ENCODE results near the gene PA2G4. TPM values are rescaled to one million over a fixed set of nuclear protein-coding genes. Genes with fewer than 3 reads are reported as not detected.

The PA2G4 gene
- total and polyA plus RNA-seq, 4 donors: 56.8 to 148 (median 68.6) TPM

- peak overlapping the region; percentile 6 to 67 (median 37) for H3K4me3 ChIP-seq (ENCODE audit: low read depth in 1 of 3, low read length in 3 of 3)
Observed at GRCh38 chr12:56082382-56082781, 22.0 kb upstream of the PA2G4 start.

GRCh38 chr12:56082967-56083366 is 21.4 kb upstream of the PA2G4 start:
- Histone ChIP-seq H3K9ac (ENCODE audit: low read depth in 1 of 2, low read length in 2 of 2) (peak overlapping the region in 1 of 2 donors; percentile 48), H3K27ac (ENCODE audit: low read depth in 1 of 2, low read length in 2 of 2) (peak overlapping the region; percentile 93 to 99), H3K27me3 (ENCODE audit: control insufficient read depth in 4 of 4, insufficient read depth in 4 of 4, low read length in 3 of 4) (no peaks in the 10 kb centered on the region), H3K9me3 (ENCODE audit: control insufficient read depth in 4 of 4, low read length in 3 of 4) (no peaks in the 10 kb centered on the region), H3K36me3 (ENCODE audit: control insufficient read depth in 4 of 4, insufficient read depth in 3 of 4, low read depth in 1 of 4, low read length in 3 of 4) (peaks cover 7 to 20% (median 16%) of the 10 kb centered on the region in 4 donors), H3K4me3 (ENCODE audit: low read depth in 1 of 3, low read length in 3 of 3) (peak overlapping the region in 1 of 3 donors; percentile 37), H3K4me1 (ENCODE audit: control insufficient read depth in 4 of 4, insufficient read depth in 4 of 4, low read length in 3 of 4) (peaks cover 12 to 50% (median 41%) of the 10 kb centered on the region in 4 donors)
- no peak for DNase-seq (ENCODE audit: low spot score)
- WGBS: 47% methylated on average over 3 of the region's 3 CpGs
- TF ChIP-seq HNF4A (conservative IDR thresholded peaks at IDR 0.05): no peak
- TF ChIP-seq SP1 (IDR thresholded peaks at IDR 0.05): no peak
- no peak for TF ChIP-seq YY1 (IDR thresholded peaks at IDR 0.05)
- TF ChIP-seq TAF1 (conservative IDR thresholded peaks at IDR 0.05): no peak
- TF ChIP-seq, protein P1, sequence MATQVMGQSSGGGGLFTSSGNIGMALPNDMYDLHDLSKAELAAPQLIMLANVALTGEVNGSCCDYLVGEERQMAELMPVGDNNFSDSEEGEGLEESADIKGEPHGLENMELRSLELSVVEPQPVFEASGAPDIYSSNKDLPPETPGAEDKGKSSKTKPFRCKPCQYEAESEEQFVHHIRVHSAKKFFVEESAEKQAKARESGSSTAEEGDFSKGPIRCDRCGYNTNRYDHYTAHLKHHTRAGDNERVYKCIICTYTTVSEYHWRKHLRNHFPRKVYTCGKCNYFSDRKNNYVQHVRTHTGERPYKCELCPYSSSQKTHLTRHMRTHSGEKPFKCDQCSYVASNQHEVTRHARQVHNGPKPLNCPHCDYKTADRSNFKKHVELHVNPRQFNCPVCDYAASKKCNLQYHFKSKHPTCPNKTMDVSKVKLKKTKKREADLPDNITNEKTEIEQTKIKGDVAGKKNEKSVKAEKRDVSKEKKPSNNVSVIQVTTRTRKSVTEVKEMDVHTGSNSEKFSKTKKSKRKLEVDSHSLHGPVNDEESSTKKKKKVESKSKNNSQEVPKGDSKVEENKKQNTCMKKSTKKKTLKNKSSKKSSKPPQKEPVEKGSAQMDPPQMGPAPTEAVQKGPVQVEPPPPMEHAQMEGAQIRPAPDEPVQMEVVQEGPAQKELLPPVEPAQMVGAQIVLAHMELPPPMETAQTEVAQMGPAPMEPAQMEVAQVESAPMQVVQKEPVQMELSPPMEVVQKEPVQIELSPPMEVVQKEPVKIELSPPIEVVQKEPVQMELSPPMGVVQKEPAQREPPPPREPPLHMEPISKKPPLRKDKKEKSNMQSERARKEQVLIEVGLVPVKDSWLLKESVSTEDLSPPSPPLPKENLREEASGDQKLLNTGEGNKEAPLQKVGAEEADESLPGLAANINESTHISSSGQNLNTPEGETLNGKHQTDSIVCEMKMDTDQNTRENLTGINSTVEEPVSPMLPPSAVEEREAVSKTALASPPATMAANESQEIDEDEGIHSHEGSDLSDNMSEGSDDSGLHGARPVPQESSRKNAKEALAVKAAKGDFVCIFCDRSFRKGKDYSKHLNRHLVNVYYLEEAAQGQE (IDR thresholded peaks at IDR 0.05): no peak
- TF ChIP-seq EGR1 (IDR thresholded peaks at IDR 0.05; ENCODE audit: low read depth in 2 of 2): no peak
- no peak for TF ChIP-seq JUND (IDR thresholded peaks at IDR 0.05)
- no peak for TF ChIP-seq GABPA (IDR thresholded peaks at IDR 0.05 in 1 of 2, conservative IDR thresholded peaks at IDR 0.05 in 1 of 2)
- no peak for TF ChIP-seq RXRA (IDR thresholded peaks at IDR 0.05)
- TF ChIP-seq NR2F2 (IDR thresholded peaks at IDR 0.05): no peak
- TF ChIP-seq FOXA1 (IDR thresholded peaks at IDR 0.05): no peak

More at GRCh38 chr12:56082382-56082781, 22.0 kb upstream of the PA2G4 start:
- Histone ChIP-seq H3K9me3 (ENCODE audit: control insufficient read depth in 4 of 4, low read length in 3 of 4) (no peaks in the 10 kb centered on the region), H3K4me1 (ENCODE audit: control insufficient read depth in 4 of 4, insufficient read depth in 4 of 4, low read length in 3 of 4) (peaks cover 12 to 48% (median 40%) of the 10 kb centered on the region in 4 donors), H3K9ac (ENCODE audit: low read depth in 1 of 2, low read length in 2 of 2) (peak overlapping the region; percentile 5 to 54), H3K27me3 (ENCODE audit: control insufficient read depth in 4 of 4, insufficient read depth in 4 of 4, low read length in 3 of 4) (no peaks in the 10 kb centered on the region), H3K36me3 (ENCODE audit: control insufficient read depth in 4 of 4, insufficient read depth in 3 of 4, low read depth in 1 of 4, low read length in 3 of 4) (peaks cover 6 to 18% (median 11%) of the 10 kb centered on the region in 4 donors), H3K27ac (ENCODE audit: low read depth in 1 of 2, low read length in 2 of 2) (peak overlapping the region; percentile 93 to 99)
- no peak for DNase-seq (ENCODE audit: low spot score)
- TF ChIP-seq ZBTB33 (IDR thresholded peaks at IDR 0.05): no peak
- 59% methylated on average over 2 of the region's 2 CpGs for WGBS

GRCh38 chr12:56084958-56085543 is 19.3 kb upstream of the PA2G4 start:
- no peaks in the 10 kb centered on the region for H3K9me3 ChIP-seq (ENCODE audit: control insufficient read depth in 4 of 4, low read length in 3 of 4)
- H3K9ac ChIP-seq (ENCODE audit: low read depth in 1 of 2, low read length in 2 of 2): no peak overlapping the region
- H3K27ac ChIP-seq (ENCODE audit: low read depth in 1 of 2, low read length in 2 of 2): peak overlapping the region; percentile 93 to 99
- peaks cover 12 to 45% (median 36%) of the 10 kb centered on the region in 4 donors for H3K4me1 ChIP-seq (ENCODE audit: control insufficient read depth in 4 of 4, insufficient read depth in 4 of 4, low read length in 3 of 4)
- 72% methylated on average over 15 of the region's 15 CpGs for WGBS
- no peak for TF ChIP-seq YY1 (IDR thresholded peaks at IDR 0.05)
- peak in 1 of 2 donors; percentile 18 for TF ChIP-seq RAD21 (IDR thresholded peaks at IDR 0.05)
- peak; percentile 36 to 42 for TF ChIP-seq HNF4A (conservative IDR thresholded peaks at IDR 0.05)
- TF ChIP-seq MAX (IDR thresholded peaks at IDR 0.05): no peak
- TF ChIP-seq, protein P2, sequence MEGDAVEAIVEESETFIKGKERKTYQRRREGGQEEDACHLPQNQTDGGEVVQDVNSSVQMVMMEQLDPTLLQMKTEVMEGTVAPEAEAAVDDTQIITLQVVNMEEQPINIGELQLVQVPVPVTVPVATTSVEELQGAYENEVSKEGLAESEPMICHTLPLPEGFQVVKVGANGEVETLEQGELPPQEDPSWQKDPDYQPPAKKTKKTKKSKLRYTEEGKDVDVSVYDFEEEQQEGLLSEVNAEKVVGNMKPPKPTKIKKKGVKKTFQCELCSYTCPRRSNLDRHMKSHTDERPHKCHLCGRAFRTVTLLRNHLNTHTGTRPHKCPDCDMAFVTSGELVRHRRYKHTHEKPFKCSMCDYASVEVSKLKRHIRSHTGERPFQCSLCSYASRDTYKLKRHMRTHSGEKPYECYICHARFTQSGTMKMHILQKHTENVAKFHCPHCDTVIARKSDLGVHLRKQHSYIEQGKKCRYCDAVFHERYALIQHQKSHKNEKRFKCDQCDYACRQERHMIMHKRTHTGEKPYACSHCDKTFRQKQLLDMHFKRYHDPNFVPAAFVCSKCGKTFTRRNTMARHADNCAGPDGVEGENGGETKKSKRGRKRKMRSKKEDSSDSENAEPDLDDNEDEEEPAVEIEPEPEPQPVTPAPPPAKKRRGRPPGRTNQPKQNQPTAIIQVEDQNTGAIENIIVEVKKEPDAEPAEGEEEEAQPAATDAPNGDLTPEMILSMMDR (IDR thresholded peaks at IDR 0.05; ENCODE audit: low read depth, low read length, missing input control): no peak
- peaks cover 12 to 34% (median 30%) of the 10 kb centered on the region in 4 donors for H3K36me3 ChIP-seq (ENCODE audit: control insufficient read depth in 4 of 4, insufficient read depth in 3 of 4, low read depth in 1 of 4, low read length in 3 of 4)
- H3K4me3 ChIP-seq (ENCODE audit: low read depth in 1 of 3, low read length in 3 of 3): no peak overlapping the region
- H3K27me3 ChIP-seq (ENCODE audit: control insufficient read depth in 4 of 4, insufficient read depth in 4 of 4, low read length in 3 of 4): no peaks in the 10 kb centered on the region
- peak; percentile 49 for DNase-seq (ENCODE audit: low spot score)

Measured in liver (tissue), 9 donors.